Heart left ventricle (tissue), 13 donors: ENCODE data around the gene CREB3.

ENCODE experiments used
- POLR2A ChIP-seq, 2 donors: fragments of 450-650 bp; IDR thresholded peaks; one replicate each; pipeline ENCODE4 v1.6.1; 2017; ENCODE audit warnings: antibody characterized with exemption in 2 of 2, mild to moderate bottlenecking in 2 of 2, moderate library complexity in 2 of 2
- TF ChIP-seq, protein P1 (sequence below), 12 donors: fragments of 200-600 bp; sonication (generic) in 4 of 12; IDR thresholded peaks; one replicate each; pipeline versions ENCODE4 v1.5.0 to v1.8.0; 2018 to 2022; ENCODE audit warnings: antibody characterized with exemption in 12 of 12, mild to moderate bottlenecking in 5 of 12
- donor health status: ischemic (EF 13 %, LVEDD 7.1; RV severe dilation, severe dysfunction).
- donor health status: DM: no; HTN: yes; CAD: no.
- donor health status: DM: no; HTN: no; CAD: no.
- donor health status: ischemic (EF 25% LVEDD 6.9; RV normal size, moderate dysfunction).
- donor health status: ischemic (EF 25% LVEDD 5.7; RV mildly dilated, moderate dysfunction).
- donor health status: ischemic (EF 35%, LVEDD 5.7; RV mildly dilated, moderate dysfunction).
- donor health status: nonischemic (EF 11% LVEDD 7.7; RV severe dilation, severe dysfunction).
- donor health status: DM: yes; HTN: yes; CAD: no.
- donor health status: PGD.
- donor health status: ischemic (EF 29% LVEDD 5.4; RV normal size, mild dysfunction).
- donor health status: nonischemic (EF 23%, LVEDD 6.1; RV moderate dilation, normal function).

DNA sequence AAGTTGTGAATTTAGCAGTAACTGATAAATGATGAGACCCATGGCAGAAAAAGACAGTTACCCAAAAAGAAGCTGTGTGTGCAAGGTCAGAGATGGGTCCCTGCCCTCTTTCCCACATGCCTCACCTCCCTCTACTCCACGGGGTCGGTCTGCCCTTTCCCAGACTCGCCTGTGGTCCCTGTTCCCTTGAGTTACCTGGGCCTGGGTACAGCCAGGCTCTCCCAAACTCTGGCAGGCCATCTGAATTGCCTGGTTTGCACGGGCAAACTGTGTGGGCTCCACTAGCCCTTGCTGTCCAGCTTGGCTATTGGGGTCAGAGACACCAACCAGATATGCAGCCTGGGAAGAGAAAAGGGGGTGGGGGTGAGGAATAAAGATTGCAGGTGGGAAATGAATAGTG is 24.3 kb upstream of the CREB3 start:
- TF ChIP-seq POLR2A (IDR thresholded peaks at IDR 0.05): no peak
- TF ChIP-seq, protein P1, sequence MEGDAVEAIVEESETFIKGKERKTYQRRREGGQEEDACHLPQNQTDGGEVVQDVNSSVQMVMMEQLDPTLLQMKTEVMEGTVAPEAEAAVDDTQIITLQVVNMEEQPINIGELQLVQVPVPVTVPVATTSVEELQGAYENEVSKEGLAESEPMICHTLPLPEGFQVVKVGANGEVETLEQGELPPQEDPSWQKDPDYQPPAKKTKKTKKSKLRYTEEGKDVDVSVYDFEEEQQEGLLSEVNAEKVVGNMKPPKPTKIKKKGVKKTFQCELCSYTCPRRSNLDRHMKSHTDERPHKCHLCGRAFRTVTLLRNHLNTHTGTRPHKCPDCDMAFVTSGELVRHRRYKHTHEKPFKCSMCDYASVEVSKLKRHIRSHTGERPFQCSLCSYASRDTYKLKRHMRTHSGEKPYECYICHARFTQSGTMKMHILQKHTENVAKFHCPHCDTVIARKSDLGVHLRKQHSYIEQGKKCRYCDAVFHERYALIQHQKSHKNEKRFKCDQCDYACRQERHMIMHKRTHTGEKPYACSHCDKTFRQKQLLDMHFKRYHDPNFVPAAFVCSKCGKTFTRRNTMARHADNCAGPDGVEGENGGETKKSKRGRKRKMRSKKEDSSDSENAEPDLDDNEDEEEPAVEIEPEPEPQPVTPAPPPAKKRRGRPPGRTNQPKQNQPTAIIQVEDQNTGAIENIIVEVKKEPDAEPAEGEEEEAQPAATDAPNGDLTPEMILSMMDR (IDR thresholded peaks at IDR 0.05): no peak
